ENCODE data around the gene TP53INP2. TPM values are rescaled to one million over a fixed set of nuclear protein-coding genes. Genes with fewer than 3 reads are reported as not detected.

The TP53INP2 gene
- total RNA-seq, 1 experiment from 2014 or later = 20.6 TPM

- Histone ChIP-seq H3K27ac (ENCODE audit: low read length) (no peak overlapping the region), H3K4me1 (ENCODE audit: control insufficient read depth, insufficient read depth, low read length) (no peaks in the 10 kb centered on the region), H3K4me3 (ENCODE audit: low read depth in 2 of 2, low read length in 2 of 2) (no peak overlapping the region), H3K9me3 (ENCODE audit: control insufficient read depth, insufficient read depth, low read depth, low read length) (no peaks in the 10 kb centered on the region), H3K27me3 (ENCODE audit: control insufficient read depth, insufficient read depth, low read length) (no peaks in the 10 kb centered on the region), H3K36me3 (ENCODE audit: control insufficient read depth, insufficient read depth, low read length) (no peaks in the 10 kb centered on the region)
- TF ChIP-seq, protein P1, sequence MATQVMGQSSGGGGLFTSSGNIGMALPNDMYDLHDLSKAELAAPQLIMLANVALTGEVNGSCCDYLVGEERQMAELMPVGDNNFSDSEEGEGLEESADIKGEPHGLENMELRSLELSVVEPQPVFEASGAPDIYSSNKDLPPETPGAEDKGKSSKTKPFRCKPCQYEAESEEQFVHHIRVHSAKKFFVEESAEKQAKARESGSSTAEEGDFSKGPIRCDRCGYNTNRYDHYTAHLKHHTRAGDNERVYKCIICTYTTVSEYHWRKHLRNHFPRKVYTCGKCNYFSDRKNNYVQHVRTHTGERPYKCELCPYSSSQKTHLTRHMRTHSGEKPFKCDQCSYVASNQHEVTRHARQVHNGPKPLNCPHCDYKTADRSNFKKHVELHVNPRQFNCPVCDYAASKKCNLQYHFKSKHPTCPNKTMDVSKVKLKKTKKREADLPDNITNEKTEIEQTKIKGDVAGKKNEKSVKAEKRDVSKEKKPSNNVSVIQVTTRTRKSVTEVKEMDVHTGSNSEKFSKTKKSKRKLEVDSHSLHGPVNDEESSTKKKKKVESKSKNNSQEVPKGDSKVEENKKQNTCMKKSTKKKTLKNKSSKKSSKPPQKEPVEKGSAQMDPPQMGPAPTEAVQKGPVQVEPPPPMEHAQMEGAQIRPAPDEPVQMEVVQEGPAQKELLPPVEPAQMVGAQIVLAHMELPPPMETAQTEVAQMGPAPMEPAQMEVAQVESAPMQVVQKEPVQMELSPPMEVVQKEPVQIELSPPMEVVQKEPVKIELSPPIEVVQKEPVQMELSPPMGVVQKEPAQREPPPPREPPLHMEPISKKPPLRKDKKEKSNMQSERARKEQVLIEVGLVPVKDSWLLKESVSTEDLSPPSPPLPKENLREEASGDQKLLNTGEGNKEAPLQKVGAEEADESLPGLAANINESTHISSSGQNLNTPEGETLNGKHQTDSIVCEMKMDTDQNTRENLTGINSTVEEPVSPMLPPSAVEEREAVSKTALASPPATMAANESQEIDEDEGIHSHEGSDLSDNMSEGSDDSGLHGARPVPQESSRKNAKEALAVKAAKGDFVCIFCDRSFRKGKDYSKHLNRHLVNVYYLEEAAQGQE (IDR thresholded peaks at IDR 0.05; ENCODE audit: insufficient read depth in 1 of 2, low read depth in 2 of 2, low read length in 1 of 2) = no peak
- TF ChIP-seq CTCF (IDR thresholded peaks at IDR 0.05) (no peak), SIN3A (IDR thresholded peaks at IDR 0.05; ENCODE audit: borderline replicate concordance, insufficient read depth, low read depth, low read length) (no peak), TCF7L2 (IDR thresholded peaks at IDR 0.05; ENCODE audit: low read depth, low read length) (no peak), POLR2AphosphoS5 (IDR thresholded peaks at IDR 0.05; ENCODE audit: low read depth, low read length) (no peak)
- ATAC-seq (no peak), DNase-seq (ENCODE audit: low read depth, low spot score) (no peak)
- intact Hi-C loops (cut with micrococcal nuclease; ENCODE audit: unreplicated experiment) = no loop called here
- ChIA-PET CTCF (no interaction called here), POLR2A (no interaction called here)
- in situ Hi-C loops (cut with HindIII; ENCODE audit: low pct_unique_long_range_greater_than_20kb, low sequenced_read_pairs) = no loop called here
- BruUV-seq (replicated peaks) = no TSS peak
These were observed 25.3 kb downstream of the TP53INP2 start for GRCh38 chr20:34729416-34729815.

- no TSS peak for BruUV-seq (replicated peaks)
- Histone ChIP-seq H3K27me3 (ENCODE audit: control insufficient read depth, insufficient read depth, low read length) (no peaks in the 10 kb centered on the region), H3K9me3 (ENCODE audit: control insufficient read depth, insufficient read depth, low read depth, low read length) (no peaks in the 10 kb centered on the region), H3K27ac (ENCODE audit: low read length) (no peak overlapping the region), H3K36me3 (ENCODE audit: control insufficient read depth, insufficient read depth, low read length) (no peaks in the 10 kb centered on the region), H3K4me3 (ENCODE audit: low read depth in 2 of 2, low read length in 2 of 2) (no peak overlapping the region), H3K4me1 (ENCODE audit: control insufficient read depth, insufficient read depth, low read length) (no peaks in the 10 kb centered on the region)
- in situ Hi-C loops (cut with HindIII; ENCODE audit: low pct_unique_long_range_greater_than_20kb, low sequenced_read_pairs) = no loop called here
- intact Hi-C loops (cut with micrococcal nuclease; ENCODE audit: unreplicated experiment) = no loop called here
- DNase-seq (ENCODE audit: low read depth, low spot score) (no peak), ATAC-seq (no peak)
- CTCF ChIA-PET = no interaction called here
- POLR2A ChIA-PET = no interaction called here
- TF ChIP-seq TCF7L2 (IDR thresholded peaks at IDR 0.05; ENCODE audit: low read depth, low read length) (no peak), SIN3A (IDR thresholded peaks at IDR 0.05; ENCODE audit: borderline replicate concordance, insufficient read depth, low read depth, low read length) (no peak), CTCF (IDR thresholded peaks at IDR 0.05) (no peak), POLR2AphosphoS5 (IDR thresholded peaks at IDR 0.05; ENCODE audit: low read depth, low read length) (no peak)
- TF ChIP-seq, protein P1 (IDR thresholded peaks at IDR 0.05; ENCODE audit: insufficient read depth in 1 of 2, low read depth in 2 of 2, low read length in 1 of 2) = no peak
These were observed 28.4 kb downstream of the TP53INP2 start for GRCh38 chr20:34732523-34732922.

Data from Panc1 (cell line).